Measurements from ENCODE around the gene SYT8.

SYT8 gene

DNA sequence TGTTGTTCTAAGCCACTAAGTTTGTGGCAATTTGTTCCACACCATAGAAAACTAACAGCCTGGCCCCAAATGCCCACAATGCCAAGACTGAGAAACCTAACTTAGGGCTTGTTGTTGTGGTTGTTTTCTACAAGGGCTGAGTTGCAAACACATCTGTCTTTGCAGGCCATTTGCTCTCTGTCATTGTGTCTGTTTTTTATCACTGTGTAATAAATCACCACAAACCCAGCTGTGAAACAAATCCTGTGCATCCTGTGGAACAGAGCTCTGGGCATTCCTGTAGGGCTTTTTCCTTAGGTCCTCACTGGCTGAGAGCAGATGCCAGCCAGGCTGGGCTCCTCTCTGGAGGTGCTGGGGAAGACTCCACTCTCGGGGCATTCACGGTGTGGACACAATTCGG, 15.7 kb upstream of the SYT8 start:
- Histone ChIP-seq H3K4me2 (ENCODE audit: low read length) (no peak overlapping the region), H3K9me3 (ENCODE audit: control insufficient read depth, insufficient read depth, low read length) (no peaks in the 10 kb centered on the region), H3F3A (ENCODE audit: control insufficient read depth, insufficient read depth) (no peaks in the 10 kb centered on the region), H4K20me1 (ENCODE audit: control insufficient read depth, insufficient read depth, low read depth, low read length) (no peaks in the 10 kb centered on the region), H3K9me2 (replicated peaks; ENCODE audit: control insufficient read depth, low read length) (no peaks in the 10 kb centered on the region), H3K27ac (ENCODE audit: low read depth, low read length) (no peak overlapping the region), H3K79me2 (ENCODE audit: control insufficient read depth, low read length) (no peaks in the 10 kb centered on the region), H3K27me3 (ENCODE audit: control insufficient read depth, low read length) (peaks cover 4% of the 10 kb centered on the region; the same call in 1 of the 2 replicates), H3K4me1 (ENCODE audit: control insufficient read depth, low read length) (no peaks in the 10 kb centered on the region), H3K36me3 (ENCODE audit: control insufficient read depth, low read length) (no peaks in the 10 kb centered on the region), H3K4me3 (ENCODE audit: low read length) (no peak overlapping the region)
- no peak for TF ChIP-seq EZH2phosphoT487 (IDR thresholded peaks at IDR 0.05; ENCODE audit: borderline replicate concordance, low read length)
- TF ChIP-seq, protein P1, sequence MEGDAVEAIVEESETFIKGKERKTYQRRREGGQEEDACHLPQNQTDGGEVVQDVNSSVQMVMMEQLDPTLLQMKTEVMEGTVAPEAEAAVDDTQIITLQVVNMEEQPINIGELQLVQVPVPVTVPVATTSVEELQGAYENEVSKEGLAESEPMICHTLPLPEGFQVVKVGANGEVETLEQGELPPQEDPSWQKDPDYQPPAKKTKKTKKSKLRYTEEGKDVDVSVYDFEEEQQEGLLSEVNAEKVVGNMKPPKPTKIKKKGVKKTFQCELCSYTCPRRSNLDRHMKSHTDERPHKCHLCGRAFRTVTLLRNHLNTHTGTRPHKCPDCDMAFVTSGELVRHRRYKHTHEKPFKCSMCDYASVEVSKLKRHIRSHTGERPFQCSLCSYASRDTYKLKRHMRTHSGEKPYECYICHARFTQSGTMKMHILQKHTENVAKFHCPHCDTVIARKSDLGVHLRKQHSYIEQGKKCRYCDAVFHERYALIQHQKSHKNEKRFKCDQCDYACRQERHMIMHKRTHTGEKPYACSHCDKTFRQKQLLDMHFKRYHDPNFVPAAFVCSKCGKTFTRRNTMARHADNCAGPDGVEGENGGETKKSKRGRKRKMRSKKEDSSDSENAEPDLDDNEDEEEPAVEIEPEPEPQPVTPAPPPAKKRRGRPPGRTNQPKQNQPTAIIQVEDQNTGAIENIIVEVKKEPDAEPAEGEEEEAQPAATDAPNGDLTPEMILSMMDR (IDR thresholded peaks at IDR 0.05; ENCODE audit: low read depth, low read length, poor library complexity, severe bottlenecking), result no peak

DNA sequence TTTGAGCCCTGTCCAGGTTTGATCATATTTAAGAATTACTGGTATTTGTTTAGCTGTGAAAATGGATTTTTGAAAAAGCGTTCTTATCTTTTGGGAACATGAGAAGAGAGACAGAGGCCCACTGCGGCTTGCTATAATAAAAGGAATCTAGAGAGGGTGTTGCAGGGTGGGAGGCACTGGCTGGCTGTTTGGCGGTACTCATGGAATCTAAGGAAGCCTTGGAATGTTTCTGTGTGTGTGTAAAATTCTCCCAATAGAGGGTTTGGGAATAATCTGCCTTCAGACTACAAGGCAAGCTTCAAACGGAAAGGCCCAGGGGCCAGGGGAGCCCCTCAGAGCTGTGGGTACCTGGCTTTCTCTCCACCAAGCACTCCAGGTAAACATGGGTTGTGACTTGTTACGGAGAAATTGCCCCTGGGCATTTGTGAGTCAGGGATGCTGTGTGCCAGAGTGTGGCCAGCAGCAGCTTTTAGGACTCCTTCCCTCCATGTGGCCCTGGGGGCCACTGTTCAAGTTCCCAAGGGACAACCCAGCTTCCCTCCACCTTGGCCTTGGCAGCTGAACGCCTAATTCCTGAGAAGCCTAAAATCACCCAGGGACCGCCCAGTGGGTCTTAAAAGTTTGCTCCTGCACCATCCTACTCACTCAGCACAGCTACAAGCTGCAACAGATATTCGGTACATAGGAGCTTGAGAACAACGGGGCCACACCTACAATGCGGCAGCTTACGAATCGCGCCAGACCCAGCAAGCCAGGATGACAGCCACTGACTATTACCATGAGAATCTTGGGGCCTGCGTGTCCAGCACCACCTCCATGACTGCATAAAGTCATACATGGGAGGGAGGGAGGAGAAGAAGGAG, 14.1 kb upstream of the SYT8 start:
- H3K27me3 ChIP-seq (ENCODE audit: control insufficient read depth, low read length), result peaks cover 4% of the 10 kb centered on the region; the same call in 1 of the 2 replicates

GRCh38 chr11:1821562-1821961, 13.2 kb upstream of the SYT8 start:
- H3K9me2 ChIP-seq (replicated peaks; ENCODE audit: control insufficient read depth, low read length), result no peaks in the 10 kb centered on the region
- no peaks in the 10 kb centered on the region for H3K36me3 ChIP-seq (ENCODE audit: control insufficient read depth, low read length)
- H3K4me3 ChIP-seq (ENCODE audit: low read length), result no peak overlapping the region
- H3K27me3 ChIP-seq (ENCODE audit: control insufficient read depth, low read length), result peaks cover 4% of the 10 kb centered on the region; the same call in 1 of the 2 replicates
- H3K79me2 ChIP-seq (ENCODE audit: control insufficient read depth, low read length), result no peaks in the 10 kb centered on the region
- no peaks in the 10 kb centered on the region for H3F3A ChIP-seq (ENCODE audit: control insufficient read depth, insufficient read depth)
- TF ChIP-seq EZH2phosphoT487 (IDR thresholded peaks at IDR 0.05; ENCODE audit: borderline replicate concordance, low read length), result no peak
- TF ChIP-seq, protein P1 (IDR thresholded peaks at IDR 0.05; ENCODE audit: low read depth, low read length, poor library complexity, severe bottlenecking), result no peak
- H4K20me1 ChIP-seq (ENCODE audit: control insufficient read depth, insufficient read depth, low read depth, low read length), result no peaks in the 10 kb centered on the region
- no peaks in the 10 kb centered on the region for H3K4me1 ChIP-seq (ENCODE audit: control insufficient read depth, low read length)
- no peak overlapping the region for H3K4me2 ChIP-seq (ENCODE audit: low read length)
- no peak overlapping the region for H3K27ac ChIP-seq (ENCODE audit: low read depth, low read length)
- H3K9me3 ChIP-seq (ENCODE audit: control insufficient read depth, insufficient read depth, low read length), result no peaks in the 10 kb centered on the region

More for the DNA sequence above, 14.1 kb upstream of the SYT8 start:
- Histone ChIP-seq H3K79me2 (ENCODE audit: control insufficient read depth, low read length) (no peaks in the 10 kb centered on the region), H3K4me3 (ENCODE audit: low read length) (no peak overlapping the region), H3K36me3 (ENCODE audit: control insufficient read depth, low read length) (no peaks in the 10 kb centered on the region), H3K4me1 (ENCODE audit: control insufficient read depth, low read length) (no peaks in the 10 kb centered on the region), H3K9me2 (replicated peaks; ENCODE audit: control insufficient read depth, low read length) (no peaks in the 10 kb centered on the region), H4K20me1 (ENCODE audit: control insufficient read depth, insufficient read depth, low read depth, low read length) (no peaks in the 10 kb centered on the region), H3K4me2 (ENCODE audit: low read length) (no peak overlapping the region), H3K27ac (ENCODE audit: low read depth, low read length) (no peak overlapping the region), H3K9me3 (ENCODE audit: control insufficient read depth, insufficient read depth, low read length) (no peaks in the 10 kb centered on the region), H3F3A (ENCODE audit: control insufficient read depth, insufficient read depth) (no peaks in the 10 kb centered on the region)
- no peak for TF ChIP-seq EZH2phosphoT487 (IDR thresholded peaks at IDR 0.05; ENCODE audit: borderline replicate concordance, low read length)
- TF ChIP-seq, protein P1 (IDR thresholded peaks at IDR 0.05; ENCODE audit: low read depth, low read length, poor library complexity, severe bottlenecking), result no peak

All from DOHH2 (cell line).